HepG2 (cell line): Measurements from ENCODE around the gene KCTD15. TPM values are rescaled to one million over a fixed set of nuclear protein-coding genes. Genes with fewer than 3 reads are reported as not detected.

ENCODE experiments used
- ATM ChIP-seq: fragments of 450-650 bp; IDR thresholded peaks from 2 replicates; pipeline ENCODE4 v1.7.1; 2017; ENCODE audit warnings: mild to moderate bottlenecking, borderline replicate concordance
- CREM ChIP-seq, 2 experiments: sonication (generic) in 1 of 2; formaldehyde crosslinking in 1 of 2; IDR thresholded peaks; 2 replicates each; pipeline versions ENCODE4 v1.4.0 to v1.6.1; 2016 to 2020; ENCODE audit warnings: antibody characterized with exemption in 1 of 2, mild to moderate bottlenecking in 1 of 2, missing genetic modification reagents in 1 of 2
- CSRNP2 ChIP-seq: sonication (generic); formaldehyde crosslinking; conservative IDR thresholded peaks from 2 replicates; pipeline ENCODE4 v1.8.0; 2022; ENCODE audit warnings: low read depth, missing genetic modification reagents
- FLYWCH1 ChIP-seq: sonication (generic); formaldehyde crosslinking; IDR thresholded peaks from 2 replicates; pipeline ENCODE4 v1.8.1; 2023; ENCODE audit warnings: mild to moderate bottlenecking, missing genetic modification reagents
- HDAC2 ChIP-seq: sonication (generic); formaldehyde crosslinking; IDR thresholded peaks from 2 replicates; pipeline ENCODE4 v1.4.0; 2020; ENCODE audit warnings: missing genetic modification reagents
- IRF2 ChIP-seq: IDR thresholded peaks from 2 replicates; pipeline ENCODE4 v1.6.1; 2018; ENCODE audit warnings: missing genetic modification reagents, missing compliant biosample characterization
- KDM1A ChIP-seq: IDR thresholded peaks from 2 replicates; pipeline ENCODE4 v1.6.1; 2016; ENCODE audit warnings: missing compliant biosample characterization
- KLF13 ChIP-seq: sonication (generic); formaldehyde crosslinking; IDR thresholded peaks from 2 replicates; pipeline ENCODE4 v1.4.0; 2020; ENCODE audit warnings: mild to moderate bottlenecking, missing genetic modification reagents
- MED1 ChIP-seq: sonication (generic); formaldehyde crosslinking; IDR thresholded peaks from 2 replicates; pipeline ENCODE4 v1.4.0; 2020; ENCODE audit warnings: missing genetic modification reagents
- MIER2 ChIP-seq: IDR thresholded peaks from 2 replicates; pipeline ENCODE4 v1.6.1; 2016; ENCODE audit warnings: missing biosample characterization, missing genetic modification reagents
- MZF1 ChIP-seq: sonication (generic); formaldehyde crosslinking; IDR thresholded peaks from 2 replicates; pipeline ENCODE4 v1.8.1; 2023; ENCODE audit warnings: mild to moderate bottlenecking, missing genetic modification reagents, borderline replicate concordance
- PTBP1 ChIP-seq: fragments of 200-400 bp; formaldehyde crosslinking; IDR thresholded peaks from 2 replicates; pipeline ENCODE4 v1.6.1; 2018; ENCODE audit warnings: low read length, low read depth; ENCODE audit not compliant: poor library complexity, severe bottlenecking
- RAD51 ChIP-seq: fragments of 450-650 bp; IDR thresholded peaks from 2 replicates; pipeline ENCODE4 v1.6.1; 2016; ENCODE audit warnings: borderline replicate concordance
- SMAD1 ChIP-seq: sonication (generic); formaldehyde crosslinking; IDR thresholded peaks from 2 replicates; pipeline ENCODE4 v1.4.0; 2020; ENCODE audit warnings: missing genetic modification reagents, low read depth, mild to moderate bottlenecking, borderline replicate concordance
- STAT5B ChIP-seq: sonication (generic); formaldehyde crosslinking; IDR thresholded peaks from 2 replicates; pipeline ENCODE4 v1.4.0; 2020; ENCODE audit warnings: missing genetic modification reagents
- TFDP1 ChIP-seq: IDR thresholded peaks from 2 replicates; pipeline ENCODE4 v1.6.1; 2016; ENCODE audit warnings: missing compliant biosample characterization, missing genetic modification reagents, borderline replicate concordance
- TFDP2 ChIP-seq: sonication (generic); formaldehyde crosslinking; IDR thresholded peaks from 2 replicates; pipeline ENCODE4 v1.4.0; 2020; ENCODE audit warnings: missing genetic modification reagents
- TGIF2 ChIP-seq: IDR thresholded peaks from 2 replicates; pipeline ENCODE4 v1.6.1; 2016; ENCODE audit warnings: control low read depth, missing compliant biosample characterization
- ZBTB37 ChIP-seq: sonication (generic); formaldehyde crosslinking; IDR thresholded peaks from 2 replicates; pipeline ENCODE4 v1.4.0; 2020; ENCODE audit warnings: mild to moderate bottlenecking, missing genetic modification reagents
- ZMAT3 ChIP-seq: sonication (generic); formaldehyde crosslinking; conservative IDR thresholded peaks from 2 replicates; pipeline ENCODE4 v1.7.0; 2021; ENCODE audit warnings: missing genetic modification reagents
- ZNF224 ChIP-seq: sonication (generic); formaldehyde crosslinking; IDR thresholded peaks from 2 replicates; pipeline ENCODE4 v1.5.0; 2020; ENCODE audit warnings: mild to moderate bottlenecking, missing genetic modification reagents
- ZNF530 ChIP-seq: sonication (generic); formaldehyde crosslinking; IDR thresholded peaks from 2 replicates; pipeline ENCODE4 v1.5.0; 2020; ENCODE audit warnings: low read depth, mild to moderate bottlenecking, missing genetic modification reagents
- ZNF564 ChIP-seq: sonication (generic); formaldehyde crosslinking; IDR thresholded peaks from 2 replicates; pipeline ENCODE4 v1.8.1; 2023; ENCODE audit warnings: mild to moderate bottlenecking, missing genetic modification reagents
- ZNF773 ChIP-seq: sonication (generic); formaldehyde crosslinking; IDR thresholded peaks from 2 replicates; pipeline ENCODE4 v1.4.0; 2020; ENCODE audit warnings: missing genetic modification reagents, borderline replicate concordance
- ZNF879 ChIP-seq: sonication (generic); formaldehyde crosslinking; IDR thresholded peaks from 2 replicates; pipeline ENCODE4 v1.8.1; 2023; ENCODE audit warnings: missing genetic modification reagents
- ZSCAN21 ChIP-seq: sonication (generic); formaldehyde crosslinking; IDR thresholded peaks from 2 replicates; pipeline ENCODE4 v1.8.0; 2022; ENCODE audit warnings: mild to moderate bottlenecking, missing genetic modification reagents, moderate library complexity, borderline replicate concordance
- polyA plus RNA-seq, 8 experiments: library from polyadenylated mRNA; depleted of rRNA in 3 of 8; stranded (reverse) in 7 of 8; unstranded in 1 of 8; fragments of >200 nt; fragmentation: Illumina TruSeq in 4 of 8; extraction: Trizol in 4 of 8; gene quantifications; 2 replicates each; pipeline versions ENCODE4 v1.2.1 to v1.2.3, GENCODE V29; 2011 to 2016; ENCODE audit warnings: low read depth in 4 of 8, missing spikeins in 1 of 8, mixed read lengths in 1 of 8; ENCODE audit not compliant: insufficient read depth in 1 of 8
- total RNA-seq, 5 experiments: library from RNA; depleted of rRNA; stranded (reverse); fragments of >200 nt; fragmentation: Illumina TruSeq; extraction: Trizol; gene quantifications; 2 replicates each; pipeline ENCODE4 v1.2.3, GENCODE V29; 2016; ENCODE audit warnings: low read depth in 1 of 5

Gene KCTD15
- total and polyA plus RNA-seq, 2 of the 13 experiments (the other 11 are each of a cell fraction or from before 2014, with no cell fraction given): 13.2 to 16.7 TPM

- TF ChIP-seq STAT5B (0 out of 2 replicates have a peak, but pooled peaks have one; percentile 30), ZNF564 (CRISPR knock-in tag) (0 out of 2 replicates have a peak, but pooled peaks have one; percentile 37), TFDP2 (CRISPR knock-in tag) (no peak), CSRNP2 (no peak), MZF1 (CRISPR knock-in tag) (no peak), ZNF879 (CRISPR knock-in tag) (no peak), TFDP1 (CRISPR knock-in tag) (no peak), TGIF2 (CRISPR knock-in tag) (peak; percentile 81; the same call in 1 of the 2 replicates), ATM (no peak), SMAD1 (CRISPR knock-in tag) (no peak), KDM1A (CRISPR knock-in tag) (no peak), KLF13 (CRISPR knock-in tag) (no peak), RAD51 (no peak), FLYWCH1 (no peak), HDAC2 (peak; percentile 21; the same call in 1 of the 2 replicates), CREM (IDR thresholded peaks at IDR 0.05) (no peak), CREM (CRISPR knock-in tag; IDR thresholded peaks at IDR 0.05) (no peak), ZBTB37 (no peak), ZMAT3 (no peak), MIER2 (CRISPR knock-in tag) (peak; percentile 97), ZSCAN21 (no peak), ZNF773 (CRISPR knock-in tag) (no peak), ZNF224 (CRISPR knock-in tag) (no peak), PTBP1 (no peak), IRF2 (0 out of 2 replicates have a peak, but pooled peaks have one; percentile 23), MED1 (CRISPR knock-in tag) (peak; percentile 46; the same call in 1 of the 2 replicates), ZNF530 (CRISPR knock-in tag) (no peak)
These were observed 28.7 kb upstream of the KCTD15 start (continued) for GRCh38 chr19:33767898-33768413.
